ENCODE results near the gene TM9SF2.
"Not testable (repeated sequence)": the region's sequence is repeated elsewhere in the genome, so short reads cannot be mapped to it uniquely, and the experiment has no call there.

TM9SF2 gene

DNA sequence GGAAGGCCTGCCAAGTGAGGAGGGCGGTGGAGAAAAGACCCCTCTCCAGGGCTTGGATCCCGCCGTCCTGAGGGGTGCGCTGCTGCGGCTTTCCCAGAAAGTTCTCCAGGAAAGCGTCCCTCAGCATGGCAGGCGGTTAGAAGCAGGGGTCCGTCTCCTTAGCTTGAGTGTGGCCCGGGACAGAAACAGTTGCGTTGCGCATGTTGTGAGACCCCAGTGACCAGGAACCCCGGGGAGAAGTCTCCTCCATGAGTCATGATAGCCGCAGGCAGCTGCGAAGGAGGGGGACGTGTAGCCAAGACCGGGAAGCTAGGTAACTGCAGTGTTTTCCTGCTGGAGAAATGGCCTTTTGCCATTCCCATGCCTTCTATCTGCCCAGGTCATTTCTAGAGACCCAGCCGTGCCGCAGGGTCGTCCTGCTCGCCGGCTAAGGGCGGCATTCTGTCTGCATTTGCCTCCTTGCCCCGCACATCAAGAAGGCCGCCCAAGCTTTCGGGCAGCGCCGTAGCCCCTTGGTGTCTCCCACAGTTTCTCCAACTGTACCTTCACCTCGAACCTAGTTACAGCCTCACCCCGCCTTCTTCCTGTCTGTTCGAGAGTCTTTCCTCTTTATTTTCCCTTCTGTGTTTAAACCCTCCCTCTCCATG is 64.3 kb downstream of the TM9SF2 start:
- no peak for DNase-seq (ENCODE audit: insufficient read length, low spot score)
- no peak for FAIRE-seq
- no peak for TF ChIP-seq POLR2A (IDR thresholded peaks at IDR 0.05; ENCODE audit: low read depth, low read length)

DNA sequence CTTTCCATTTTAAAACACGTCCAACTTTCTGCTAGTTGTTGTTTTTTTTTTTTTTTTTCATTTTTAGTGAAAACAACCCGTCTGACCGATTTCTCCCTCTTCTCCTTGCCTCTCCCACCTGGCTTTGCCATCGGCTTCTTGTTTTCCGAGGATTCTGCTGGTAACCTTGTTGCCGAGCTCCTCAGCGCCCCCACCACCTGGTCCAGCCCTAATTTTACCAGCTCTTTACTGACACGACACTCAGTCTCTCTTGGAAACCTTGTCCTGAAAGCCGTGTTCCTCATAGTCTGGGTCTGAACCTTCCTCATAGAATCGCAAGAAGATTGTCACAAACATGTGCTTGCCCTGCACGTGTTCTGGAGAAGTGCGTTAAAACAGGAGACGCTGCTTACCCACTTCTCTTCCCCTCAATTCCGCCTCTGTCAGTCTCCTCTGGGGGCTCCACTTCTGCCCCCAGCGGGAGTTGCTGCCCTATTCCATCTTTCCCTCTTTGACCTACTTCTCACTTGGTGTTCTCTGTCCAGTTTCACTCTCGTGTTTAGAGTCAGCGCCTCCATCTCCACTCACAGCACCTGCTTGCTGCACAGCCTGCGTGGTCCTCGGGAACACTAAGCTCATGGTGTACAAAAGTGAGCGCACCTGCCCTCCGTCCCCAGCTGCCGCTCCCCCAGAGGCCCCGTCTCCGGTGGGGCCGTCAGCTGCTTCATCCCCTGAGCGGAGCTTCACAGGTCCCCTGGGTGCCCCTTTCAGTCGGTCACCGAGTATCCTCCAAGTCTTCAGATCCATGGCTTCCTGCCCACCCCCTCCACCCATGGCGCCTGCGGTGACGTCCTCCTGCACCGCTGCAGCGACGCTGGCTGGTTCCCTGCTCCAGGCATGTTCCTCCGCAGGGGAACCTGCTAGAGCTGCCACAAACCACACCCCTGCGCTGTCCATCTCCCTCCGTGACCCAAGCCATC is 65.1 kb downstream of the TM9SF2 start:
- DNase-seq (ENCODE audit: insufficient read length, low spot score) (no peak), FAIRE-seq (peak; percentile 64)
- no peak for TF ChIP-seq POLR2A (IDR thresholded peaks at IDR 0.05; ENCODE audit: low read depth, low read length)

DNA sequence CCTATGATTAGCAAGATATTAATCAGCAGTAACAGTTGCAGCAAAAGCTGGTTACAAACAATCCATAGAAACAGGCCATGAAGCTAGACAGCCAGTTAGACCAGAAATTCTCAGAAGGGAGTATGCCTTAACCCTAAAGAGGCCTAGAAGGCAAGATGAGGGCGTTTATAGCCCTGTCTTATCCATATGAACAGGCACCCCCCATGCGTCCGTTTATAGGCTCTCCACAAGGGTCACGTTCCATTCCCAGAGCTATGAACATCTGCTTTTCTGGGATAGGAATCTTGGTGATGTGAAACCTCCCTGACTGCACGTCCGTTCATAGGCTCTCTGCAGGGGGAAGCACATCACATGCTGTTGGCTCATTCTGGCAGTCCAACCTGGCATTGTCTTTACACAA is 67.6 kb downstream of the TM9SF2 start:
- not testable (repeated sequence) for DNase-seq (ENCODE audit: insufficient read length, low spot score)

DNA sequence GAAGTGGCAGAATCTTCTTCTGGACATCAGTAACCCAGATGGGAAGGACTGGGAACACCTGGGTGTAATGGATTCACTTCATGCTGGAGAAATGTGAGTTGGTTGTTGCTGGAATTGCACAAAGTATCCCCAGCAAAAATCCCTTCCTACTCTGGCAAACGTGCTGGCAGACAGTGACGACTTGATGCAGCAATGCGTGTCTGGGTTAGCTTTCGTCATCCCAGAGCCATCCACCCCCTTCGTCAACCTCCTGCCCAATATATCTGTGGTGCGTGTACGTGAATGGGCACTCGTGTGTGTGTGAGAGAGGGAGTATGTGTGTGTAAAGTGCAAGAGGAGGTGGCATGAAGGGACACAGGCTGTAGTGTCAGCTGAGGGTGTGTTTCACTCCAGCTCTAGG is 70.9 kb downstream of the TM9SF2 start:
- no peak for TF ChIP-seq POLR2A (IDR thresholded peaks at IDR 0.05; ENCODE audit: low read depth, low read length)
- FAIRE-seq (no peak), DNase-seq (ENCODE audit: insufficient read length, low spot score) (no peak)

More for the DNA sequence above, 67.6 kb downstream of the TM9SF2 start:
- not testable (repeated sequence) for FAIRE-seq

DNA sequence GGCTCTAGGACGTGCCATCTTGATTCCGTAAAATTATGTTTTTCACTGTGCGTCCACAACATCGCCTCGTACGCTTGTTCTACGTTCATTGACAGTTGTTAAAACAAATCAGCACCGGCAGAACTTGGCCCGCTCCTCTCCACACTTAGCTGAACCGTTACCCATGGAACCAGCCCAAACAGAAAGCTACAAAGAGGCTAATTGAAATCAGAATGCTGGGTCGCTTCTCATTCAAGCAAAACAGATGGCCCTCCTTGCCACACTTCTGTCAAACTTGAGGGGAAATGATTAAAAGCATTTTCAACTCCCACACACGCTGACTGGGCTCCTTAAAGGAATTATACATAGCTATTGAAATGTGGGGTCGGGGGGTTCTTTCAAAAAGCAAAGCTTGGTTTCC is 71.6 kb downstream of the TM9SF2 start:
- no peak for DNase-seq (ENCODE audit: insufficient read length, low spot score)
- TF ChIP-seq POLR2A (IDR thresholded peaks at IDR 0.05; ENCODE audit: low read depth, low read length): no peak
- FAIRE-seq: no peak

DNA sequence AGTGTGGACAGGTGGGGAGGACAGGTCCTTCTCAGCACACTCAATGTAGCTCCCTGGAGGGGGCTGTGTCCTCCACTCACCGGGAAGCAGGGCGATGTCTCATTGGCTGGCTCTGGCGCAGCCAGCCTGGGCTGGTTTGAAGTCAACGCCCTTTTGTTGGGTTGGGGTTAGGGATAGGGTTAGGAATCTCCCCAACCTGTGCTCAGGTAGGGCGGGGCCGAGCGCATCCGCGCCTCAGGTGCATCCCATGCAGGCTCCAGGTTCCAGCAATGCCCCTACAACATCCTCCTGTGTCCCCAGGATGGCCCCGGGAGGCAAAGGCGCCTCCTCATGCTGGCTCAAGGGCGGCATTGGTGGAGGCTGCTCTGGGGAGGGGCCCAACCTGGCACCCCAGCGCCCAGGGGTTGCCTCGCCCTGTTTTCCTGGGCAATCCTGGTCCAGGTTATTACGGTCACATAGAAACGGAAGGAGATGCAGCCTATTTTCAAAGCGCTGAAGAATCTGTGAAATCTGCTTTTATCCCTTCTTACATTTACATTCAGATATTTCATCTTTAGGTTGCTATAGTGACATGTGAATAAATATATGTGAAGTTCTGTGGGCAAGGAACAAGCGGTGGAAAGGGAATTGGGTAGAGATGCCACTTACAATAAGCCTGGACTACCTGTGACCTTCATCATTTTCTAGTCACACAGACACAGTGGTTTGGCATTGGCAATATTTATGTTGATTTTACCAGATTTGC is 74.3 kb downstream of the TM9SF2 start:
- DNase-seq (ENCODE audit: insufficient read length, low spot score) (no peak), FAIRE-seq (no peak)
- TF ChIP-seq POLR2A (IDR thresholded peaks at IDR 0.05; ENCODE audit: low read depth, low read length): no peak

DNA sequence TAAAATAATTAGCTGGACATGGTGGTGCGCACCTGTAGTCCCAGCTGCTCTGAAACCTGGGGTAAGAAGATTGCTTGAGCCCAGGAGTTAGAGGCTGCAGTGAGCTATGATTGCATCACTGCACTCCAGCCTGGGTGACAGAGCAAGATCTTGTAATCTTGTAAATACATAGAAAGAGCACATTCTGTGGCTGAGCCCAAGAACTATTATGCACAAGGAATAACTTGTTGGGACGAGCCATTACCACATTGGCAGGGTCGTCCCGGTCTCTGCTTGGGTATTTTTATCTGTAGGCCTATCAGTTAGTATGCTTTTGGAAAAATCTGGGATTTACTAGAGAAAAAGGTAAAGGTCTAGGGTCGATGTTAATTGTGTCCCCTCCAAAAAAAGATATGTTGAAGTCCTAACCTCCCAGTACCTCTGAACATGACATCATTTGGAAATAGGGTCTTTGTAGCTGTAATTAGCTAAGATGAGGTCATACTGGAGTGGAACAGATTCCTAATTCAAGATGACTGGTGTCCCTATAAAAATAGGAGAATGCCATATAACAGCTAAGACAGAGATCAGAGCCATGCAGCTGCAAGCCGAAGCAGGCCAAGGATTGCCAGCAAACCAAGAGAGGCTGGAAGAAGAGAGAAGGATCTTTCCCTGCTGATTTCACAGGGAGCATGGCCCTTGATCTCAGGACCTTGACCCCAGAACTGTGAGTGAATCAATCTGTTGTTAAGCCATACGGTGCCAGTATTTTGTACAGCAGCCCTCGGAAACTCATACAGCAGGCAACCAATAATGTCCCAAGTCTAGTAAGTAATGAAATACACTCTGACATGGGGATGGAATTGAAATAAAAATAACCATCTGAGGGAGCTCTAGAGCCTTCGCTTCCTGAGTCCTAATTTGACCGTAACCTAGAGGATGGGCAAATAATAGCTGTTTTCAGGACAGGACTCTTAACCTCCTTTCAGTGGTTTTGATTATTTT is 77.0 kb downstream of the TM9SF2 start:
- FAIRE-seq: peak; percentile 88
- DNase-seq (ENCODE audit: insufficient read length, low spot score): no peak
- no peak for TF ChIP-seq POLR2A (IDR thresholded peaks at IDR 0.05; ENCODE audit: low read depth, low read length)

DNA sequence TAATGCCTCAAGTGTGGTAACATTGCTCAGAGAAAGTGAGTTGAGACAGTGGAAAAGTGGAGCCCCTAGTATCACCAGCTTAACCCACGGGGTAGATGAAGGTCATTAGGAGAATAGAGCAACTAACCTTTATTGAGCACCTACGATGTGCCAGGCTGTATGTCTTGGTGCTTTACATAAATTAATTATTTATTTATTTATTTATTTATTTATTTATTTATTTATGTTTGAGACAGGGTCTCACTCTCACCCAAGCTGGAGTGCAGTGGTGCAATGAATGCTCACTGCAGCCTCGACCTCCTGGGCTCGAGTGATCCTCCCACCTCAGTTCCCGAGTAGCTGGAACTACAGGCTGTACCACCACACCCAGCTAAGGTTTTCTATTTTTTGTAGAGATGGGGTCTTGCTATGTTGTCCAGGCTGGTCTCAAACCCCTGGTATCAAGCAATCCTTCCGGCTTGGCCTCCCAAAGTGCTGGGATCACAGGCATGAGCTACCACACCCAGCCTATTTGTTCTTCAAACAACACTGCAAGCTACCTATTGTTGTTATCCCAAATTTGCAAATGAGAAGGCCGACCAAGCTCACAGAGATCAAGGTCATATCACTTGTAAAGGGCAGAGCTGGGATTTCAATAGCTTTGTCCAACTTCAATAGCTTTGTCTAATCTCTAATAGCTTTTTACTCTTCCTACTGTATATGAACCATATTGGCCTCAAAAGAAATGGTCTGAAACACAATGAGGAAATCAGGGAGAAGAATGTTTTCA is 79.4 kb downstream of the TM9SF2 start:
- no peak for TF ChIP-seq POLR2A (IDR thresholded peaks at IDR 0.05; ENCODE audit: low read depth, low read length)
- no peak for FAIRE-seq
- DNase-seq (ENCODE audit: insufficient read length, low spot score): no peak

DNA sequence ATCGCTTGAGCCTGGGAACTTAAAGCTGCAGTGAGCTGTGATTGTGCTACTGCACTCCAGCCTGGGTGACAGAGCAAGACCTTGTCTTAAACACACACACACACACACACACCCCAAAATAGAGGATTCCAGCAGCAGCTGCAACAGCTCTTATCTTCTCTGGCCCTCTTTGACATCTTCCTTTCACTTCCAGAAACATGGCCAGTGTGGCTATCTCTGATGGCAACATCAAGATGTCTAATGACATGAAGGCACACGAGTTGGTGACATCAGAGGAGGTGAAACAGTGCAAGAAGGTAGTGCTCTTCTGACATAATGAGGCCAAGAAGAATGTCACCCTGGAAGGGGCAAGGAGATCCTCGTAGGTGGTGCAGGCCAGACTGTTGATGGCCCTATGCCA is 81.2 kb downstream of the TM9SF2 start:
- no peak for TF ChIP-seq POLR2A (IDR thresholded peaks at IDR 0.05; ENCODE audit: low read depth, low read length)
- FAIRE-seq (no peak), DNase-seq (ENCODE audit: insufficient read length, low spot score) (no peak)

DNA sequence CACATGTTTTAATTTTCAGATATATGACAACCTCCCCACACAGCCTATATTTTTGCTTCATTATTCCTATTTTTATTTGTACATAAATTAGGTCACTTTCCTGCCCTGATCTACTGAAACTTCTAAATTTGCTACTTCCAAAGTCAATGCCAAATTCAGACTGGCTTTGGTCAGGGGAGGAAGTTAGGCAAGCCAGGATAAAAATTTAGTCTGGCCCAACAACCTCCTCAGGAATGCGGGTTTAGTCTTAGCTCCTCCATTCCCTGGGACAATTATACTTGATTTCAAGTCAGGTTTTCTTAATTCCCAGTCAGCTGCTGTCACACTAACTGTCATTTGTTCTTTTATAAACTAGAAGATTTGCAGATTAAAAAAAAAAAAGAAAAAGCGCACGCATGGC is 84.3 kb downstream of the TM9SF2 start:
- DNase-seq (ENCODE audit: insufficient read length, low spot score) (no peak), FAIRE-seq (no peak)
- TF ChIP-seq POLR2A (IDR thresholded peaks at IDR 0.05; ENCODE audit: low read depth, low read length): no peak

DNA sequence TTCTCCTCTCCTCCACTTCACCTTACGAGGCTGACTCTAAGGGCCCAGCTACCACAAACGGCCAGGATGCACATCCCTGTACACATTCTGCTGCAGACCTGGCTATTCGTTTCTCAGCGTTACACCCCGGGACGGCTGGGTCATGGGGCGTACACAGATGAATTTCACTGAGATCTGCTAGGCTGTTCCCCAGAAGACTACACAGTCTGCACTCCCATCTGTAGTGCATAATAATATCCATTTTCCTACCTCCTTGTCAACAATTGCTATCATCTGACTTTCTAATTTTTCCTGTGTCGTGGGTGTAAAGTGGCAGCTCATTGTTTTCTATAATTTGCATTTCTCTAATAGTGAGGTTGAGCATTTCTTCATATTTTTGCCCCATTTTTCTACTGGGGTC is 85.7 kb downstream of the TM9SF2 start:
- no peak for TF ChIP-seq POLR2A (IDR thresholded peaks at IDR 0.05; ENCODE audit: low read depth, low read length)
- FAIRE-seq (no peak), DNase-seq (ENCODE audit: insufficient read length, low spot score) (no peak)

DNA sequence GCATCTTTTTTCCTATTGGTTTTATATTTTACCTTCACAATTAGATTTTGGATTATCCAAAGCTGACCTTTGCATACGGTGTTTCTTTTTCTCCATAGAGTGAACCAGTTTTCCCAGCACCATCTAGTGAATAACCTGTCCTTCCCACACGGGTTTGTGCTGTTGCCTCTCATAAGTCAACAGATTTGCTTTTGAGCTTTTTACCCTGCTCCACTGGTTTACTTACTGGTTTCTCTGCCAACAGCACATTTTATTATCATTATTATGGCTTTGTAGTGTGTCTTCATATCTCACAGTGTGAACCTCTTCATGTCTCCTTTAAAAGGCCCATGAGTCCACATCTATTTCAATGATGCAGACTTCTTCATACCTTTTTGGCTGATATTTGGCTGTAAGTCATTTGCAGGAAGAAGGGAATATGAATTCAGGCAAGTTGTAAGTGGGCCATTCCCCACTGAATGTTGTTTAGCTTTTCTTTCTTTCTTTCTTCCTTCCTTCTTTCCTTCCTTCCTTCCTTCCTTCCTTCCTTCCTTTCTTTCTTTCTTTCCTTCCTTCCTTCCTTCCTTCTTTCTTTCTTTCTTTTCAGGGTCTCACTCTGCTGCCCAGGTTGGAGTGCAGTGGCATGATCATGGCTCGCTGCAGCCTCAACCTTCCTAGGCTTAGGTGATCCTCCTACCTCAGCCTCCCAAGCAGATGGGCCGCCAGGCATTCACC is 86.8 kb downstream of the TM9SF2 start:
- TF ChIP-seq POLR2A (IDR thresholded peaks at IDR 0.05; ENCODE audit: low read depth, low read length): no peak
- FAIRE-seq (no peak), DNase-seq (ENCODE audit: insufficient read length, low spot score) (no peak)
